Progenitor cell of endocrine pancreas (in vitro differentiated cells): Measurements from ENCODE around the gene GALNTL6. TPM values are rescaled to one million over a fixed set of nuclear protein-coding genes. Genes with fewer than 3 reads are reported as not detected.

ENCODE experiments used
- DNase-seq: peaks from one replicate; pipeline ENCODE4 v3.0.0; 2021; ENCODE audit warnings: low spot score; ENCODE audit not compliant: unreplicated experiment
- H3K27ac Mint-ChIP-seq: 2 replicates; pipeline ENCODE4 v1.8.0; 2021; ENCODE audit warnings: mild to moderate bottlenecking, moderate library complexity, mixed read lengths
- H3K27me3 Mint-ChIP-seq: 2 replicates; pipeline ENCODE4 v1.8.0; 2021; ENCODE audit warnings: mixed read lengths
- H3K36me3 Mint-ChIP-seq: 2 replicates; pipeline ENCODE4 v1.8.0; 2022; ENCODE audit warnings: mixed read lengths; ENCODE audit not compliant: insufficient read depth
- H3K4me1 Mint-ChIP-seq: 2 replicates; pipeline ENCODE4 v1.8.0; 2021; ENCODE audit warnings: low read depth, mixed read lengths
- H3K4me3 Mint-ChIP-seq: 2 replicates; pipeline ENCODE4 v1.8.0; 2021; ENCODE audit warnings: low read depth, mild to moderate bottlenecking, moderate library complexity, mixed read lengths
- H3K9me3 Mint-ChIP-seq: 2 replicates; pipeline ENCODE4 v1.8.0; 2021; ENCODE audit warnings: low read depth, mixed read lengths
- total RNA-seq: library from RNA; stranded (reverse); gene quantifications from 2 replicates; pipeline ENCODE4 v1.2.1, GENCODE V29; 2021
- TF ChIP-seq, protein P1 (sequence below): fragments of 200-600 bp; sonication (generic); IDR thresholded peaks from one replicate; pipeline ENCODE4 v1.5.0; 2021; ENCODE audit warnings: antibody characterized with exemption, mild to moderate bottlenecking; ENCODE audit not compliant: unreplicated experiment

The GALNTL6 gene
- total RNA-seq, 1 donor from 2014 or later = 0.14 TPM

DNA sequence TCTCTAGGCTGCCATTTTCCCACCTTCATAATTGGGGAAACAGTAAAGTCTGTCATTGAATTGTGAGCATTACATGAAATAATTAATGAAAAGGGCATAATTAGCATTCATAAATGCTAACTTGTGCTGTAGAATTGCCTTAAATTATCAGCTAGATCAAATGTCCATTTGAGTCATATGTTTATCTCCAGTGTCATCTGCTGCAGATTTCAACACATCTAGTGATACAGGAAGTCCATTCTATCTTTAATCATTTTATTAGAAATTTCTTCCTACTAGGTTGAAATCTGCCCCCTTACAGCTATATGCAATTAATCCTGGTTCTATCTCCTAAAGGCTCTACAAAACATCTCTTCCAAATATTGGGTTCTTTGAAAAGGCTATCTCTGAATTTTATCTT, 1115.1 kb downstream of the GALNTL6 start:
- H3K27ac Mint-ChIP-seq = no peak overlapping the region
- DNase-seq = no peak
- TF ChIP-seq, protein P1, sequence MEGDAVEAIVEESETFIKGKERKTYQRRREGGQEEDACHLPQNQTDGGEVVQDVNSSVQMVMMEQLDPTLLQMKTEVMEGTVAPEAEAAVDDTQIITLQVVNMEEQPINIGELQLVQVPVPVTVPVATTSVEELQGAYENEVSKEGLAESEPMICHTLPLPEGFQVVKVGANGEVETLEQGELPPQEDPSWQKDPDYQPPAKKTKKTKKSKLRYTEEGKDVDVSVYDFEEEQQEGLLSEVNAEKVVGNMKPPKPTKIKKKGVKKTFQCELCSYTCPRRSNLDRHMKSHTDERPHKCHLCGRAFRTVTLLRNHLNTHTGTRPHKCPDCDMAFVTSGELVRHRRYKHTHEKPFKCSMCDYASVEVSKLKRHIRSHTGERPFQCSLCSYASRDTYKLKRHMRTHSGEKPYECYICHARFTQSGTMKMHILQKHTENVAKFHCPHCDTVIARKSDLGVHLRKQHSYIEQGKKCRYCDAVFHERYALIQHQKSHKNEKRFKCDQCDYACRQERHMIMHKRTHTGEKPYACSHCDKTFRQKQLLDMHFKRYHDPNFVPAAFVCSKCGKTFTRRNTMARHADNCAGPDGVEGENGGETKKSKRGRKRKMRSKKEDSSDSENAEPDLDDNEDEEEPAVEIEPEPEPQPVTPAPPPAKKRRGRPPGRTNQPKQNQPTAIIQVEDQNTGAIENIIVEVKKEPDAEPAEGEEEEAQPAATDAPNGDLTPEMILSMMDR = no peak
- peaks cover 3% of the 10 kb centered on the region for H3K4me1 Mint-ChIP-seq
- H3K27me3 Mint-ChIP-seq = no peaks in the 10 kb centered on the region
- H3K4me3 Mint-ChIP-seq = no peak overlapping the region
- peaks cover 27% of the 10 kb centered on the region for H3K36me3 Mint-ChIP-seq
- peaks cover 38% of the 10 kb centered on the region for H3K9me3 Mint-ChIP-seq

DNA sequence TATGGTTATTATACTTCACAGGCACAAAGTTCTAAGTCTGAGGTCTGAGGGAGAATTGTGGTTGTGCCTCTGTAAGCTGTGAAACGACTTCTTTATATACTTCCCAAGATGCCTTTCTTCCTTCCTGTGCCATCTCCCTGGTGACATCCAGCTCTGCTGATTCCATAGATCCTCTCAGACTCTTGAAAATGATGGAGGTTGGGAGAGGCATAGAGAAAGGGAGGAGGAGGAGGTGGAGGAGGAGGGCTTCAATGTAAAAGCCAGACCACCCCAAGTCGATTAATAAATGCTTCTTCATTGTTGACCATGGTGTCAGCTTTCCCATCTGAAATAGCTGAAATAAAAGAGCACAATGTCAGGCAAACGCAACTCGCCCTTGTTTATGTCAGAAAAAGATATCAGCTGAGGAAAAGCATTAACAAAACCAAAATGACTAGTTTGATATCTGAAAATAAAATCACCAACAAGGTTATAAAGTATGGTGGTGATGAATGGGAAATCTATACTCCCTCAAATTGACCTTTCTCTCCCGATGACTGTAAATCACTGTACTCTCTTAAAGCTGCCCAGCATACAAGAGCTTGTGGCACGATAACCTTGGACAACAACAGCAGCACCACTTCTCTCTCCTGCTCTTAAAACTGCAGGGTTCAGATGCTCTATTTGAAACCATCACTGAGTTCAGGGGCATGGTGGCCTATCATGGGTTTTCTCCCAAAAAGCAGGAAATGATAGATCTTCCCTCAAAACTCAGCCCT, 1125.0 kb downstream of the GALNTL6 start:
- H3K4me3 Mint-ChIP-seq = no peak overlapping the region
- no peaks in the 10 kb centered on the region for H3K36me3 Mint-ChIP-seq
- peaks cover 1% of the 10 kb centered on the region for H3K4me1 Mint-ChIP-seq
- TF ChIP-seq, protein P1 = no peak
- H3K27me3 Mint-ChIP-seq = no peaks in the 10 kb centered on the region
- no peaks in the 10 kb centered on the region for H3K9me3 Mint-ChIP-seq
- DNase-seq = no peak
- H3K27ac Mint-ChIP-seq = no peak overlapping the region

DNA sequence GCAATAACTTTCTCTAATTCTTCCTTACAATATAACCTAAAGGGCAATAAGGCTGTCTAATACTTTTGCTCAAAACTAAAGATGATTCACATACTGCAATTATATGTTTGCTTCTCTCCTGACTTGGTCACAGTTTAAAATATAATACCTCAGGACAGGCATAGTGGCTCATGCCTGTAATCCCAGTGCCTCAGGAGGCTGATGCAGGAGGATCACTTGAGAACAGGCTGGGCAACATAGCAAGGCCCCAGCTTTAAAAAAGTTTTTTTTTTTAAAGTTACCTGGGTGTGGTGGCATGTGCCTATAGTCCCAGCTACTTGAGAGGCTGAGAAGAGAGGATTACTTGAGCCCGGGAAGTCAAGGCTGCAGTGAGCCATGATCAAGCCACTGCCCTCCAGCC, 1125.7 kb downstream of the GALNTL6 start:
- no peaks in the 10 kb centered on the region for H3K27me3 Mint-ChIP-seq
- peaks cover 1% of the 10 kb centered on the region for H3K4me1 Mint-ChIP-seq
- no peak overlapping the region for H3K27ac Mint-ChIP-seq
- TF ChIP-seq, protein P1 = no peak
- no peak overlapping the region for H3K4me3 Mint-ChIP-seq
- H3K9me3 Mint-ChIP-seq = no peaks in the 10 kb centered on the region
- H3K36me3 Mint-ChIP-seq = no peaks in the 10 kb centered on the region
- DNase-seq = no peak

DNA sequence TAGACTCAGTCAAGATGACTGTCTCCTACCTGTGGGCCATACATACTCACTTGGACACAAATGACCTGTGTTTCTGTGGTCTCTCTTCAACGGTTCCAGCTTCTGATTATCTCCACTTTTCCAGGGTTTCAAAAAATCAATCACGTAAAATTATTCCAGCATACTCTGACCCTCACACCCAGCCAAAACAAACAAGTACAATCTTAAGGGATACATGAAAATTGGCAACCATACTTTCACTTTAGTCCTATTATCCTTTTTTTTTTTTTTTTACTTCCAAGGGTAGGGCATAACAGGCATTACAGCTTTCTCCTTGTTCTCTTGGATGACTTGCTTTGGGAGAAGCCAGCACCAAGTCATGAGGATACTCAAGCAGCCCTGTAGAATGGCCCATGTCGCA, 1129.6 kb downstream of the GALNTL6 start:
- Mint-ChIP-seq H3K4me3 (no peak overlapping the region), H3K36me3 (no peaks in the 10 kb centered on the region), H3K9me3 (no peaks in the 10 kb centered on the region), H3K27ac (no peak overlapping the region), H3K4me1 (peaks cover 13% of the 10 kb centered on the region), H3K27me3 (no peaks in the 10 kb centered on the region)
- TF ChIP-seq, protein P1 = no peak
- no peak for DNase-seq

DNA sequence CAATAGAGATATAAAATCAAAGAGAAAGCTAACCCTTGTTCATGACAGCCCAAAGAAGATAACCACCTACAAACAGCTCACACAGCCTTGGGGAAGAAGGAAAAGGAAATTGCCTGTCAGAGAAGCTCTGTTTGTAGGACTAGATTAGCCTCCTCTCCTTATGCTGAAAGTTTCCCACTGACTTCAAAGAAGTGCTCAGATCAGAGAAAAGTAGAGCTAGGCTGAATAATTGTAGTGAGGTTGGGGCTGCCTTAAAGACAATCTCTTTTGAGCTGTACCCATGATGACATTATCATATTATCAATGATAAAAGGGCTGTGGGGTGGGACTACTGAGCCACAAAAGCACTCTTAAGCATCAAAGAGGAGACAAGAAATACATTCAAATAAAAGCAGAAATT, 1132.4 kb downstream of the GALNTL6 start:
- TF ChIP-seq, protein P1 = no peak
- no peaks in the 10 kb centered on the region for H3K27me3 Mint-ChIP-seq
- H3K4me3 Mint-ChIP-seq = no peak overlapping the region
- no peak overlapping the region for H3K27ac Mint-ChIP-seq
- no peaks in the 10 kb centered on the region for H3K9me3 Mint-ChIP-seq
- H3K4me1 Mint-ChIP-seq = peaks cover 12% of the 10 kb centered on the region
- no peaks in the 10 kb centered on the region for H3K36me3 Mint-ChIP-seq
- DNase-seq = no peak
